22Rv1 (cell line): ENCODE data around the gene PSMD11.

Source experiments
- CTCF ChIP-seq: fragments of 450-650 bp; IDR thresholded peaks from 2 replicates; pipeline ENCODE4 v1.5.1; 2017; ENCODE audit warnings: mild to moderate bottlenecking
- ZFX ChIP-seq: fragments of 450-650 bp; IDR thresholded peaks from 2 replicates; pipeline ENCODE4 v1.6.1; 2017; ENCODE audit warnings: antibody characterized with exemption, borderline replicate concordance

GRCh38 chr17:32489320-32490100 lies 45.2 kb downstream of the PSMD11 start:
- TF ChIP-seq CTCF (no peak), ZFX (no peak)
